ENCODE measurements around the gene COQ8A.

The COQ8A gene

GRCh38 chr1:227009937-227010336 is 69.8 kb downstream of the COQ8A start:
- TF ChIP-seq ZFP3 (CRISPR knock-in tag; IDR thresholded peaks at IDR 0.05) (no peak), ZC3H10 (CRISPR knock-in tag; IDR thresholded peaks at IDR 0.05) (no peak), TCF4 (CRISPR knock-in tag; IDR thresholded peaks at IDR 0.05; ENCODE audit: borderline replicate concordance) (no peak), TSHZ2 (CRISPR knock-in tag; IDR thresholded peaks at IDR 0.05) (no peak), ZNF70 (CRISPR knock-in tag; IDR thresholded peaks at IDR 0.05) (no peak), ISL1 (CRISPR knock-in tag; IDR thresholded peaks at IDR 0.05) (no peak)

GRCh38 chr1:227010645-227011044 is 70.6 kb downstream of the COQ8A start:
- TF ChIP-seq OSR1 (CRISPR knock-in tag; IDR thresholded peaks at IDR 0.05) (no peak), POU6F1 (CRISPR knock-in tag; IDR thresholded peaks at IDR 0.05; ENCODE audit: borderline replicate concordance, low read depth) (no peak), ZNF8 (CRISPR knock-in tag; IDR thresholded peaks at IDR 0.05) (no peak), BACH2 (CRISPR knock-in tag; IDR thresholded peaks at IDR 0.05; ENCODE audit: borderline replicate concordance) (no peak)
- ATAC-seq: no peak

More at GRCh38 chr1:227009937-227010336, 69.8 kb downstream of the COQ8A start:
- no peak for ATAC-seq

GRCh38 chr1:227016990-227017389 is 76.9 kb downstream of the COQ8A start:
- no peak for ATAC-seq
- TF ChIP-seq TSHZ2 (CRISPR knock-in tag; IDR thresholded peaks at IDR 0.05): no peak
- no peak for TF ChIP-seq ESRRG (CRISPR knock-in tag; IDR thresholded peaks at IDR 0.05)
- TF ChIP-seq TOX (CRISPR knock-in tag; IDR thresholded peaks at IDR 0.05; ENCODE audit: borderline replicate concordance): no peak
- TF ChIP-seq BACH2 (CRISPR knock-in tag; IDR thresholded peaks at IDR 0.05; ENCODE audit: borderline replicate concordance): no peak
- TF ChIP-seq PPARA (CRISPR knock-in tag; IDR thresholded peaks at IDR 0.05; ENCODE audit: borderline replicate concordance): no peak
- no peak for TF ChIP-seq CREB5 (CRISPR knock-in tag; IDR thresholded peaks at IDR 0.05; ENCODE audit: low read depth)
- no peak for TF ChIP-seq PATZ1 (CRISPR knock-in tag; IDR thresholded peaks at IDR 0.05; ENCODE audit: borderline replicate concordance)
- TF ChIP-seq ZFP3 (CRISPR knock-in tag; IDR thresholded peaks at IDR 0.05): no peak

- no peak for TF ChIP-seq ZNF8 (CRISPR knock-in tag; IDR thresholded peaks at IDR 0.05)
- TF ChIP-seq OSR1 (CRISPR knock-in tag; IDR thresholded peaks at IDR 0.05): no peak
- no peak for TF ChIP-seq ESRRG (CRISPR knock-in tag; IDR thresholded peaks at IDR 0.05)
- TF ChIP-seq TOX (CRISPR knock-in tag; IDR thresholded peaks at IDR 0.05; ENCODE audit: borderline replicate concordance): no peak
- TF ChIP-seq PPARA (CRISPR knock-in tag; IDR thresholded peaks at IDR 0.05; ENCODE audit: borderline replicate concordance): no peak
Measured at GRCh38 chr1:227032396-227032795, 92.3 kb downstream of the COQ8A start.

More at GRCh38 chr1:227032396-227032795, 92.3 kb downstream of the COQ8A start:
- ATAC-seq: no peak

Measured in SK-N-SH treated with all-trans-retinoic acid at 6 μM for 48 hours (cell line).